Ascending aorta (tissue), 2 donors: ENCODE data around the gene GAS2L2. TPM values are rescaled to one million over a fixed set of nuclear protein-coding genes. Genes with fewer than 3 reads are reported as not detected.

Experiments
- DNase-seq, 2 donors: peaks; one replicate each; pipeline ENCODE4 v3.0.0-alpha.2; 2019; ENCODE audit warnings: low spot score in 2 of 2
- H3K27ac ChIP-seq, 2 donors: fragments of 200-600 bp; sonication (generic); one replicate each; pipeline ENCODE4 v1.5.1; 2016 to 2017; ENCODE audit warnings: mild to moderate bottlenecking in 1 of 2
- H3K27me3 ChIP-seq: fragments of 200-600 bp; sonication (generic); one replicate; pipeline ENCODE4 v1.5.1; 2017
- H3K36me3 ChIP-seq, 2 donors: fragments of 200-600 bp; sonication (generic); one replicate each; pipeline ENCODE4 v1.5.1; 2016
- H3K4me1 ChIP-seq, 2 donors: fragments of 200-600 bp; sonication (generic); one replicate each; pipeline ENCODE4 v1.5.1; 2016 to 2017; ENCODE audit warnings: mild to moderate bottlenecking in 1 of 2
- H3K4me3 ChIP-seq, 2 donors: fragments of 200-600 bp; sonication (generic); one replicate each; pipeline ENCODE4 v1.5.1; 2016 to 2017; ENCODE audit warnings: mild to moderate bottlenecking in 1 of 2
- H3K9me3 ChIP-seq, 2 donors: fragments of 200-600 bp; sonication (generic); one replicate each; pipeline ENCODE4 v1.5.1; 2016
- CTCF ChIP-seq, 3 experiments: fragments of 200-600 bp in 2 of 3; fragments of 450-650 bp in 1 of 3; sonication (generic) in 2 of 3; IDR thresholded peaks; one replicate each; pipeline ENCODE4 v1.5.1; 2016 to 2019; ENCODE audit warnings: antibody characterized with exemption in 3 of 3, mild to moderate bottlenecking in 1 of 3, moderate library complexity in 1 of 3
- intact Hi-C: fragments of 100-400 bp; cut with DNase I; formaldehyde crosslinking; loops from one replicate; pipeline ENCODE4 v1.15.1; 2023
- total RNA-seq: library from RNA; depleted of rRNA; stranded (reverse); fragments of >200 nt; gene quantifications from one replicate; pipeline ENCODE4 v1.1.0, GENCODE V29; 2016

GAS2L2 gene
- total RNA-seq, 1 donor from 2014 or later, result not detected

- H3K36me3 ChIP-seq, result no peaks in the 10 kb centered on the region
- no peak for TF ChIP-seq CTCF (IDR thresholded peaks at IDR 0.05)
- H3K4me3 ChIP-seq, result no peak overlapping the region
- no peak for DNase-seq
- intact Hi-C loops, result loop anchor here (5.0 kb wide), 1 partner anchor 83 kb away; no protein-coding TSS in a partner anchor
- H3K27me3 ChIP-seq, result peaks cover 18% of the 10 kb centered on the region
- H3K4me1 ChIP-seq, result peaks cover 2 to 9% of the 10 kb centered on the region in 2 donors
- H3K27ac ChIP-seq, result no peak overlapping the region
- no peaks in the 10 kb centered on the region for H3K9me3 ChIP-seq
Measured at GRCh38 chr17:35745246-35745645, 7.8 kb downstream of the GAS2L2 start.

DNA sequence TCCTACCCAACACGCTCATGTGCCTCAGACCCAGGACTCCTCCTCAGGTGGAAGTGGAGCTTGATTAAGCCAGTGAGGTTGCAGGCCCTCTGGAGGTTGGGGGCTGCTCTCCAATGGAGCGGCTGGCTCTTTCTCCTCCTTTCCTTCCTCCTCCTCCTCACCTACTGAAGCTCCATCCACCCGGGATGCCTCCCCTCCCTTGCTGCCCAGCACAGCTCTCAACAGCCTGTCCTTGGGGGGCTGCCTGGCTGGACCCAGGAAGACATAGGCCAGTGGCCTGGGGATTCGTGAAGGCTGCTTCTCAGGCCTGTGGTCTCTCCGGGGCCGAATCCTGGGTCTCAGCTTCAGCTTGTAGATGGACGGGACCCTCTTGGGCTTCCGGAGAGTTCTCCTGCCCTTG, 8.2 kb downstream of the GAS2L2 start:
- H3K27ac ChIP-seq, result no peak overlapping the region
- H3K4me1 ChIP-seq, result peaks cover 2 to 6% of the 10 kb centered on the region in 2 donors
- no peaks in the 10 kb centered on the region for H3K36me3 ChIP-seq
- no peak overlapping the region for H3K4me3 ChIP-seq
- H3K27me3 ChIP-seq, result peaks cover 18% of the 10 kb centered on the region
- no peak for TF ChIP-seq CTCF (IDR thresholded peaks at IDR 0.05)
- H3K9me3 ChIP-seq, result no peaks in the 10 kb centered on the region
- intact Hi-C loops, result loop anchor here (5.0 kb wide), 1 partner anchor 83 kb away; no protein-coding TSS in a partner anchor
- DNase-seq, result no peak

DNA sequence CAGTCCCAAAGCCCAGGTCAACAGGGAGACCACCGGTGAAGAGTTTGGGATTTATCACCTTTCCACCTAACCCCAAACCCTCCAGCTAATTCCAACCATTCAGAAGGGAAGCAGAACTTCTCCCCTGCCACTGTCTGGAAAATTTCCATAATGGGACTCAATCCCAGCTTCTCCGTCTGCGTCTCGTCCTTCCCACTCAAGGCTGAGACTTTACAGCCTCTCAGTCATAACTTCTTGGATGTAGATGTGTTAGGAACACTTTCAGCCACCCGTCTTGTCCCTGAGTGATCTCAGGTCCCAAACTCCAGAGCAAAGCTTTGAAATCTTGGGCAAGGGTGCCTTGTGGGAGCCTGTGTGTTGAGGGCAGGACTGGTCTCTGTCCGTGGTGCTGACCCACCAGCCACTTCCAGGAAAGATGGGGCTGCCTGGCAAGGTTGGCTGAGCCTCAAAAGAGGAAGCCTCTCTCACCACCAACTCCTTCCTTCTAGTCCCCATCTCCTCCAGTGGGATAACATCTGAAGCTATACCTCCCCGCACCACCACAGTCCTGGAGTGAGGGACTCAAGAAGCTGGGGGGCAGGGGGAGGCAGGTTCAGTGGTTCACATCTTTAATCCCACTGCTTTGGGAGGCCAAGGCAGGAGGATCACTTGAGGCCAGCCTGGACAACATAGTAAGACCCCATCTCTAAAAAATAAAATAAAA, 9.3 kb downstream of the GAS2L2 start:
- no peak for DNase-seq
- H3K9me3 ChIP-seq, result no peaks in the 10 kb centered on the region
- no peak for TF ChIP-seq CTCF (IDR thresholded peaks at IDR 0.05)
- peaks cover 18% of the 10 kb centered on the region for H3K27me3 ChIP-seq
- no peak overlapping the region for H3K27ac ChIP-seq
- peaks cover 2 to 4% of the 10 kb centered on the region in 2 donors for H3K4me1 ChIP-seq
- no peak overlapping the region for H3K4me3 ChIP-seq
- no peaks in the 10 kb centered on the region for H3K36me3 ChIP-seq
- intact Hi-C loops, result no loop called here

GRCh38 chr17:35742896-35743477, 10.1 kb downstream of the GAS2L2 start:
- H3K27ac ChIP-seq, result no peak overlapping the region
- H3K4me3 ChIP-seq, result no peak overlapping the region
- intact Hi-C loops, result no loop called here
- TF ChIP-seq CTCF (IDR thresholded peaks at IDR 0.05), result no peak
- no peaks in the 10 kb centered on the region for H3K36me3 ChIP-seq
- no peaks in the 10 kb centered on the region for H3K9me3 ChIP-seq
- DNase-seq, result no peak
- H3K4me1 ChIP-seq, result peaks cover 2 to 4% of the 10 kb centered on the region in 2 donors
- H3K27me3 ChIP-seq, result peaks cover 18% of the 10 kb centered on the region

DNA sequence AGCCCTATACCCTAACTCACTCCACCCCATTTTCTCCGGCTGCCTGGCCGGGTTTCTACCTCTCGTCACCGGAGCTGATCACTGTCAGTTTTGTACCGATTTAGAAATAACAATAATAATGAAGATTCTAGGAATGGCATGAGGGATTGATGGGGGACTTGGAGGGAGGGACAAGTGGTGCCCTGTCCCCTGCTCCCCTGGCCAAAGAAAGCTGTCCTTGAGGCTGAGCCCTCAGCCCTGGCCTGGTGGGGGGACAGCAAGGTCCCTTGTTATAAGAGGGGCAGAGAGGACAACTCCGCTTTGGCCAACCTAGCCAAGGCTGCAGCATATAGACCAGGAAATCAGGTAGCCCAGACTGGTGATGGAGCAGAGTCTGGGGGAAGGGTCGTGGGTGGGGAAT, 10.5 kb downstream of the GAS2L2 start:
- no peaks in the 10 kb centered on the region for H3K36me3 ChIP-seq
- peaks cover 18% of the 10 kb centered on the region for H3K27me3 ChIP-seq
- no peak for DNase-seq
- intact Hi-C loops, result no loop called here
- peaks cover 2 to 4% of the 10 kb centered on the region in 2 donors for H3K4me1 ChIP-seq
- TF ChIP-seq CTCF (IDR thresholded peaks at IDR 0.05), result no peak
- H3K9me3 ChIP-seq, result no peaks in the 10 kb centered on the region
- H3K27ac ChIP-seq, result no peak overlapping the region
- H3K4me3 ChIP-seq, result no peak overlapping the region
